SK-N-SH (cell line): ENCODE data around the gene CNPY2. TPM values are rescaled to one million over a fixed set of nuclear protein-coding genes. Genes with fewer than 3 reads are reported as not detected.

Experiments used
- CTCF ChIA-PET: fragments of 300-600, 350-600 bp; formaldehyde crosslinking; extraction: SDS; loops from one replicate; lab custom pipeline; 2021; lab: Yijun Ruan, JAX
- POLR2A ChIA-PET: fragments of 350-600 bp; sonication (Branson Sonifier 250); formaldehyde crosslinking; extraction: SDS; loops from one replicate; lab custom pipeline; 2020; ENCODE audit warnings: antibody characterized with exemption, inconsistent platforms; lab: Yijun Ruan, JAX
- DNase-seq: peaks from one replicate; pipeline ENCODE4 v3.0.0; 2012
- H2AFZ ChIP-seq: fragments of 200-600 bp; sonication (generic); 2 replicates; pipeline ENCODE4 v1.8.1; 2016; ENCODE audit warnings: antibody characterized with exemption, mild to moderate bottlenecking, low read depth
- H3F3A ChIP-seq: fragments of 200-600 bp; sonication (generic); replicated peaks from 2 replicates; pipeline ENCODE3; 2016; ENCODE audit warnings: antibody characterized with exemption, mild to moderate bottlenecking; ENCODE audit not compliant: insufficient read depth
- H3K27ac ChIP-seq, 2 experiments: fragments of 200-500 bp in 1 of 2; fragments of 200-600 bp in 1 of 2; sonication (Bioruptor generic) in 1 of 2; sonication (generic), shearing (Covaris generic) in 1 of 2; 2 replicates each; pipeline versions ENCODE4 v1.5.1 to v1.6.1; 2014 to 2016; ENCODE audit warnings: low read depth in 2 of 2, inconsistent platforms in 1 of 2, low read length in 1 of 2, mild to moderate bottlenecking in 1 of 2, mixed read lengths in 1 of 2
- H3K27me3 ChIP-seq: fragments of 200-600 bp; sonication (generic), shearing (Covaris generic); 2 replicates; pipeline ENCODE4 v1.6.1; 2016; ENCODE audit warnings: mixed run types; ENCODE audit not compliant: insufficient read depth
- H3K36me3 ChIP-seq, 2 experiments: fragments of 200-500 bp in 1 of 2; fragments of 200-600 bp in 1 of 2; sonication (Bioruptor generic) in 1 of 2; sonication (generic) in 1 of 2; replicated peaks in 1 of 2; 2 replicates each; pipeline versions ENCODE3 to v1.5.1; 2014 to 2016; ENCODE audit warnings: low read length in 1 of 2, mild to moderate bottlenecking in 1 of 2; ENCODE audit not compliant: insufficient read depth in 2 of 2, control insufficient read depth in 1 of 2
- H3K4me1 ChIP-seq, 2 experiments: fragments of 200-500 bp in 1 of 2; fragments of 200-600 bp in 1 of 2; sonication (Bioruptor generic) in 1 of 2; sonication (generic), shearing (Covaris generic) in 1 of 2; 2 replicates each; pipeline versions ENCODE4 v1.5.1 to v1.6.1; 2014 to 2016; ENCODE audit warnings: low read depth in 1 of 2, low read length in 1 of 2, mixed run types in 1 of 2; ENCODE audit not compliant: insufficient read depth in 2 of 2, control insufficient read depth in 1 of 2
- H3K4me2 ChIP-seq: fragments of 200-600 bp; sonication (generic), shearing (Covaris generic); 2 replicates; pipeline ENCODE4 v1.6.1; 2017; ENCODE audit warnings: mixed run types
- H3K4me3 ChIP-seq, 2 experiments: fragments of 200-500 bp in 1 of 2; fragments of 200-600 bp in 1 of 2; sonication (Bioruptor generic) in 1 of 2; sonication (generic), shearing (Covaris generic) in 1 of 2; 2 replicates each; pipeline versions ENCODE4 v1.5.1 to v1.8.1; 2014 to 2016; ENCODE audit warnings: low read depth in 2 of 2, inconsistent platforms in 1 of 2, low read length in 1 of 2, mild to moderate bottlenecking in 1 of 2, mixed read lengths in 1 of 2, moderate library complexity in 1 of 2
- H3K79me2 ChIP-seq: fragments of 200-600 bp; sonication (generic); 2 replicates; pipeline ENCODE4 v1.8.1; 2017; ENCODE audit warnings: mild to moderate bottlenecking; ENCODE audit not compliant: insufficient read depth
- H3K9ac ChIP-seq: fragments of 200-600 bp; sonication (generic); 2 replicates; pipeline ENCODE4 v1.6.1; 2017; ENCODE audit warnings: mixed run types
- H3K9me2 ChIP-seq: fragments of 200-600 bp; sonication (generic); 2 replicates; pipeline ENCODE4 v1.6.1; 2017; ENCODE audit warnings: mixed run types
- H3K9me3 ChIP-seq: fragments of 200-600 bp; sonication (generic); 2 replicates; pipeline ENCODE4 v1.6.1; 2017; ENCODE audit warnings: mixed run types, mild to moderate bottlenecking, moderate library complexity
- H4K20me1 ChIP-seq: fragments of 200-600 bp; sonication (generic); 2 replicates; pipeline ENCODE4 v1.6.1; 2017; ENCODE audit warnings: mild to moderate bottlenecking, mixed run types; ENCODE audit not compliant: insufficient read depth
- CHD2 ChIP-seq: fragments of 150-350 bp; IDR thresholded peaks from 2 replicates; pipeline ENCODE4 v1.6.1; 2018; ENCODE audit warnings: low read length; ENCODE audit not compliant: partially characterized antibody
- CTCF ChIP-seq: fragments of 200-600 bp; sonication (generic); IDR thresholded peaks from 2 replicates; pipeline ENCODE4 v1.6.1; 2017; ENCODE audit warnings: antibody characterized with exemption, mild to moderate bottlenecking, moderate library complexity
- ELF1 ChIP-seq: IDR thresholded peaks from 2 replicates; pipeline ENCODE4 v1.4.0; 2012
- EP300 ChIP-seq, 2 experiments: IDR thresholded peaks; 2 replicates each; pipeline versions ENCODE4 v1.4.0 to v1.6.1; 2012; ENCODE audit warnings: borderline replicate concordance in 1 of 2, low read depth in 1 of 2, low read length in 1 of 2
- EZH2phosphoT487 ChIP-seq: fragments of 200-600 bp; sonication (generic); IDR thresholded peaks from 2 replicates; pipeline ENCODE4 v1.6.1; 2017; ENCODE audit warnings: low read depth, mixed run types, mild to moderate bottlenecking, antibody characterized with exemption, moderate library complexity, borderline replicate concordance
- FOSL2 ChIP-seq: IDR thresholded peaks from 2 replicates; pipeline ENCODE4 v1.4.0; 2012; ENCODE audit warnings: low read depth, mild to moderate bottlenecking, moderate library complexity, borderline replicate concordance
- FOXM1 ChIP-seq: IDR thresholded peaks from 2 replicates; pipeline ENCODE4 v1.4.0; 2012; ENCODE audit warnings: low read depth, mild to moderate bottlenecking
- GABPA ChIP-seq: IDR thresholded peaks from 2 replicates; pipeline ENCODE4 v1.4.0; 2012; ENCODE audit warnings: low read depth, mild to moderate bottlenecking
- JUND ChIP-seq: IDR thresholded peaks from 2 replicates; pipeline ENCODE4 v1.4.0; 2012
- MAX ChIP-seq: IDR thresholded peaks from 2 replicates; pipeline ENCODE4 v1.4.0; 2012; ENCODE audit warnings: low read depth
- NFIC ChIP-seq: IDR thresholded peaks from 2 replicates; pipeline ENCODE4 v1.4.0; 2012; ENCODE audit warnings: borderline replicate concordance
- NRF1 ChIP-seq: IDR thresholded peaks from 2 replicates; pipeline ENCODE4 v1.6.1; 2012; ENCODE audit warnings: low read depth, mild to moderate bottlenecking, low read length
- PBX3 ChIP-seq: IDR thresholded peaks from 2 replicates; pipeline ENCODE4; 2012
- POLR2AphosphoS5 ChIP-seq: IDR thresholded peaks from 2 replicates; pipeline ENCODE4 v1.6.1; 2012; ENCODE audit warnings: low read depth, low read length
- RAD21 ChIP-seq: IDR thresholded peaks from 2 replicates; pipeline ENCODE4 v1.6.1; 2012; ENCODE audit warnings: mild to moderate bottlenecking, low read length
- REST ChIP-seq: IDR thresholded peaks from 2 replicates; pipeline ENCODE4 v1.6.1; 2012; ENCODE audit warnings: mild to moderate bottlenecking, low read depth, low read length, moderate library complexity
- RXRA ChIP-seq: IDR thresholded peaks from 2 replicates; pipeline ENCODE4 v1.4.0; 2012; ENCODE audit warnings: low read depth, mild to moderate bottlenecking, borderline replicate concordance
- SIN3A ChIP-seq: IDR thresholded peaks from 2 replicates; pipeline ENCODE4 v1.6.1; 2012; ENCODE audit warnings: low read depth, mild to moderate bottlenecking, low read length, moderate library complexity, borderline replicate concordance
- TEAD4 ChIP-seq: IDR thresholded peaks from 2 replicates; pipeline ENCODE4 v1.4.0; 2012; ENCODE audit warnings: mild to moderate bottlenecking, borderline replicate concordance; ENCODE audit not compliant: insufficient read depth
- YY1 ChIP-seq: IDR thresholded peaks from 2 replicates; pipeline ENCODE4 v1.4.0; 2012; ENCODE audit warnings: low read depth, mild to moderate bottlenecking
- WGBS: methylation state at CpG from one replicate; pipeline ENCODE4 v1.1.6; 2017; ENCODE audit warnings: low lambda C conversion rate; 5-methylcytosine and 5-hydroxymethylcytosine counted together
- polyA plus RNA-seq, 3 experiments: library from polyadenylated mRNA; depleted of rRNA; stranded (reverse); fragments of >200 nt; gene quantifications; 2 replicates each; pipeline ENCODE4 v1.2.3, GENCODE V29; 2012

CNPY2 gene
- polyA plus RNA-seq, 1 of the 3 experiments (the other 2 are of a cell fraction), result 191 TPM

GRCh38 chr12:56280849-56281248 lies 34.9 kb downstream of the CNPY2 start:
- no peak for TF ChIP-seq RAD21
- TF ChIP-seq JUND, result no peak
- no peak for DNase-seq
- Histone ChIP-seq H3K27ac (no peak overlapping the region), H3K4me2 (no peak overlapping the region), H3K9me2 (no peaks in the 10 kb centered on the region), H4K20me1 (no peaks in the 10 kb centered on the region), H3K27me3 (no peaks in the 10 kb centered on the region), H3K4me3 (no peak overlapping the region), H3F3A (peaks cover 13% of the 10 kb centered on the region), H3K4me1 (no peaks in the 10 kb centered on the region), H3K9ac (no peak overlapping the region), H3K9me3 (no peaks in the 10 kb centered on the region), H3K36me3 (peaks cover 42 to 77% of the 10 kb centered on the region in 2 experiments), H2AFZ (no peak overlapping the region), H3K79me2 (peaks cover 12% of the 10 kb centered on the region; the same call in 1 of the 2 replicates)
- ChIA-PET POLR2A (no interaction called here), CTCF (no interaction called here)

DNA sequence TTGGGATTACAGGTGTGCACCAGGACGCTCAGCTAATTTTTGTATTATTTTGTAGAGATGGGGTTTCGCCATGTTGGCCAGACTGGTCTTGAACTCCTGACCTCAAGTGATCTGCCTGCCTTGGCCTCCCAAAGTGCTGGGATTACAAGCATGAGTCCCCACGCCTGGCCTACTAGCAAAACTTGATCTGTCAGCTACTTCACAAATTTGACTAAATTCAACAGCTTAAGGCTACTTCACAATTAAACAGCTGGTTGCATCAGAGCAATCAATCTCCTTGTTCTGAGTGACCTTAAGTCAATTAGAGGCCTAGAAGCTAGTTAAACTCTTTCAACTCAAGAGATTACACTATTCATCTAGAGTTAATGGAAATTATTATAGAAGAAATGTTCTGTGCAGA lies 36.9 kb downstream of the CNPY2 start:
- H3K9ac ChIP-seq, result no peak overlapping the region
- H3K27ac ChIP-seq, result no peak overlapping the region
- H3K36me3 ChIP-seq, result peaks cover 52 to 83% of the 10 kb centered on the region in 2 experiments
- no peaks in the 10 kb centered on the region for H3K9me2 ChIP-seq
- no peak overlapping the region for H3K4me3 ChIP-seq
- ChIA-PET POLR2A (no interaction called here), CTCF (interaction anchor here (0.7 to 3.4 kb wide), 2 partner anchors 10 to 12 kb away, joined by 3 to 18 read pairs; partner anchors contain the start of gene COQ10A)
- no peaks in the 10 kb centered on the region for H3K9me3 ChIP-seq
- H2AFZ ChIP-seq, result no peak overlapping the region
- no peak for TF ChIP-seq RXRA
- TF ChIP-seq PBX3, result no peak
- TF ChIP-seq EP300 (IDR thresholded peaks at IDR 0.05; ENCODE audit: borderline replicate concordance in 1 of 2, low read depth in 1 of 2, low read length in 1 of 2), result no peak
- no peak for TF ChIP-seq TEAD4
- no peak for TF ChIP-seq JUND
- TF ChIP-seq CTCF, result no peak
- no peak for TF ChIP-seq ELF1
- TF ChIP-seq FOSL2, result no peak
- TF ChIP-seq NFIC, result no peak
- no peak for TF ChIP-seq CHD2
- no peak for TF ChIP-seq NRF1
- TF ChIP-seq REST, result no peak
- TF ChIP-seq GABPA, result no peak
- no peak for TF ChIP-seq FOXM1
- TF ChIP-seq MAX, result no peak
- no peak for TF ChIP-seq SIN3A
- no peak for TF ChIP-seq EZH2phosphoT487
- no peak for TF ChIP-seq POLR2AphosphoS5
- no peak for TF ChIP-seq RAD21
- no peak for TF ChIP-seq YY1
- no peaks in the 10 kb centered on the region for H3K27me3 ChIP-seq
- H3F3A ChIP-seq, result peaks cover 17% of the 10 kb centered on the region
- no peak for DNase-seq
- 100% methylated on average over 3 of the region's 3 CpGs for WGBS
- no peaks in the 10 kb centered on the region for H4K20me1 ChIP-seq
- H3K4me2 ChIP-seq, result no peak overlapping the region
- no peaks in the 10 kb centered on the region for H3K4me1 ChIP-seq
- H3K79me2 ChIP-seq, result 0 out of 2 replicates have a peak, but pooled peaks cover 4% of the 10 kb centered on the region
